Cardiac muscle cell (in vitro differentiated cells and primary cell): ENCODE results near the gene DMAC2. TPM values are rescaled to one million over a fixed set of nuclear protein-coding genes. Genes with fewer than 3 reads are reported as not detected.

Experiments
- DNase-seq, 2 donors: peaks; one replicate each; pipeline versions ENCODE4 v3.0.0 to v3.0.0-alpha.2; 2010 to 2017; ENCODE audit warnings: low read depth in 1 of 2, low spot score in 1 of 2
- H3K27ac ChIP-seq: fragments of 200-600 bp; sonication (generic); 2 replicates; pipeline ENCODE4 v1.5.1; 2016
- H3K27me3 ChIP-seq: fragments of 200-600 bp; sonication (generic); 2 replicates; pipeline ENCODE4 v1.6.0; 2016; ENCODE audit warnings: control low read depth
- H3K36me3 ChIP-seq: fragments of 200-600 bp; sonication (generic); 2 replicates; pipeline ENCODE4 v1.5.1; 2016; ENCODE audit warnings: control low read depth
- H3K4me1 ChIP-seq: fragments of 200-600 bp; sonication (generic); 2 replicates; pipeline ENCODE4 v1.8.1; 2017; ENCODE audit warnings: low read depth, mild to moderate bottlenecking, mixed run types
- H3K4me3 ChIP-seq: fragments of 200-600 bp; sonication (generic); 2 replicates; pipeline ENCODE4 v1.5.1; 2016; ENCODE audit warnings: mild to moderate bottlenecking
- H3K9me3 ChIP-seq: fragments of 200-600 bp; sonication (generic); 2 replicates; pipeline ENCODE4 v1.5.1; 2017; ENCODE audit warnings: low read depth, mild to moderate bottlenecking, control low read depth
- CTCF ChIP-seq: IDR thresholded peaks from 2 replicates; pipeline ENCODE4 v1.5.1; 2012; ENCODE audit warnings: low read depth, mild to moderate bottlenecking, low read length
- polyA plus RNA-seq: library from polyadenylated mRNA; unstranded; fragments of >200 nt; fragmentation: Nextera tagmentation; extraction: Ambion mirVana; gene quantifications from 2 replicates; pipeline ENCODE4 v1.2.1, GENCODE V29; 2016
- total RNA-seq: library from RNA; depleted of rRNA; stranded (reverse); fragments of >200 nt; gene quantifications from 2 replicates; pipeline ENCODE4 v1.2.3, GENCODE V29; 2016

The DMAC2 gene
- total and polyA plus RNA-seq, 2 experiments from 2014 or later = 78.5 to 126 TPM

- TF ChIP-seq CTCF = no peak
- no peak overlapping the region for H3K4me3 ChIP-seq
- H3K36me3 ChIP-seq = peaks cover 22% of the 10 kb centered on the region
- H3K27me3 ChIP-seq = no peaks in the 10 kb centered on the region
- H3K27ac ChIP-seq = no peak overlapping the region
- peaks cover 17% of the 10 kb centered on the region for H3K4me1 ChIP-seq
- no peaks in the 10 kb centered on the region for H3K9me3 ChIP-seq
- DNase-seq = no peak
These were observed 16.8 kb downstream of the DMAC2 start for GRCh38 chr19:41422955-41423354.

- H3K36me3 ChIP-seq = peaks cover 22% of the 10 kb centered on the region
- H3K4me1 ChIP-seq = peaks cover 12% of the 10 kb centered on the region
- no peaks in the 10 kb centered on the region for H3K9me3 ChIP-seq
- no peak for DNase-seq
- no peak for TF ChIP-seq CTCF
- H3K27ac ChIP-seq = no peak overlapping the region
- H3K4me3 ChIP-seq = no peak overlapping the region
- no peaks in the 10 kb centered on the region for H3K27me3 ChIP-seq
These were observed 17.3 kb downstream of the DMAC2 start for GRCh38 chr19:41422456-41422855.

- DNase-seq = no peak
These were observed 17.7 kb downstream of the DMAC2 start for GRCh38 chr19:41421973-41422372.

GRCh38 chr19:41421314-41421713 lies 18.4 kb downstream of the DMAC2 start:
- peaks cover 22% of the 10 kb centered on the region for H3K36me3 ChIP-seq
- peaks cover 3% of the 10 kb centered on the region for H3K4me1 ChIP-seq
- no peak for TF ChIP-seq CTCF
- no peak for DNase-seq
- H3K9me3 ChIP-seq = no peaks in the 10 kb centered on the region
- H3K27ac ChIP-seq = no peak overlapping the region
- H3K4me3 ChIP-seq = no peak overlapping the region
- no peaks in the 10 kb centered on the region for H3K27me3 ChIP-seq

More at GRCh38 chr19:41421973-41422372, 17.7 kb downstream of the DMAC2 start:
- no peak overlapping the region for H3K27ac ChIP-seq
- H3K4me3 ChIP-seq = no peak overlapping the region
- no peak for TF ChIP-seq CTCF
- no peaks in the 10 kb centered on the region for H3K9me3 ChIP-seq
- no peaks in the 10 kb centered on the region for H3K27me3 ChIP-seq
- H3K36me3 ChIP-seq = peaks cover 22% of the 10 kb centered on the region
- peaks cover 10% of the 10 kb centered on the region for H3K4me1 ChIP-seq

GRCh38 chr19:41420101-41420880 lies 19.4 kb downstream of the DMAC2 start:
- Histone ChIP-seq H3K27me3 (no peaks in the 10 kb centered on the region), H3K4me1 (no peaks in the 10 kb centered on the region), H3K4me3 (no peak overlapping the region), H3K27ac (no peak overlapping the region), H3K9me3 (no peaks in the 10 kb centered on the region), H3K36me3 (peaks cover 23% of the 10 kb centered on the region)
- no peak for TF ChIP-seq CTCF
- DNase-seq = no peak
